OCI-LY3 (cell line): ENCODE measurements around the gene FTHL17.
A peak's percentile ranks its signal among the peaks of the same experiment; 100 is the strongest.

Source experiments
- H2AFZ ChIP-seq: fragments of 200-600, 300-600 bp; shearing (Covaris generic); 2 replicates; pipeline ENCODE4 v1.6.0; 2014; ENCODE audit warnings: antibody characterized with exemption, low read depth, low read length
- H3K27ac ChIP-seq: fragments of 200-600, 300-600 bp; sonication (generic); 2 replicates; pipeline ENCODE4 v1.5.1; 2014; ENCODE audit warnings: mild to moderate bottlenecking, low read length, moderate library complexity, mixed read lengths
- H3K27me3 ChIP-seq: fragments of 200-600, 300-600 bp; sonication (generic); 2 replicates; pipeline ENCODE4 v1.6.1; 2014; ENCODE audit warnings: low read depth, low read length, mixed read lengths
- H3K36me3 ChIP-seq: fragments of 200-600, 300-600 bp; sonication (generic); replicated peaks from 2 replicates; pipeline ENCODE3; 2014; ENCODE audit warnings: low read depth, low read length, mixed read lengths
- H3K4me1 ChIP-seq: fragments of 300-600, 200-600 bp; sonication (generic); 2 replicates; pipeline ENCODE4 v1.6.1; 2014; ENCODE audit warnings: low read length, mixed read lengths
- H3K4me2 ChIP-seq: fragments of 200-600, 300-600 bp; sonication (generic); 2 replicates; pipeline ENCODE4 v1.6.1; 2014; ENCODE audit warnings: low read length, mixed read lengths
- H3K4me3 ChIP-seq: fragments of 300-600, 200-600 bp; sonication (generic); 2 replicates; pipeline ENCODE4 v1.5.1; 2014; ENCODE audit warnings: antibody characterized with exemption, mild to moderate bottlenecking, low read length, moderate library complexity
- H3K79me2 ChIP-seq: fragments of 300-600, 200-600 bp; shearing (Covaris generic); 2 replicates; pipeline ENCODE4 v1.6.1; 2014; ENCODE audit warnings: mild to moderate bottlenecking, low read length, mixed read lengths
- H3K9ac ChIP-seq: fragments of 300-600, 200-600 bp; shearing (Covaris generic); 2 replicates; pipeline ENCODE4 v1.6.0; 2014; ENCODE audit warnings: mild to moderate bottlenecking, low read length, moderate library complexity
- H3K9me3 ChIP-seq: fragments of 200-600, 300-600 bp; shearing (Covaris generic); 2 replicates; pipeline ENCODE4 v1.6.1; 2014; ENCODE audit warnings: low read length, mixed read lengths; ENCODE audit not compliant: insufficient read depth
- H4K20me1 ChIP-seq: fragments of 200-600, 300-600 bp; sonication (generic); 2 replicates; pipeline ENCODE4 v1.6.1; 2016; ENCODE audit warnings: low read length, mixed read lengths; ENCODE audit not compliant: insufficient read depth
- EZH2phosphoT487 ChIP-seq: fragments of 200-600 bp; shearing (Covaris generic); IDR thresholded peaks from 2 replicates; pipeline ENCODE4 v1.6.1; 2018; ENCODE audit warnings: antibody characterized with exemption, mixed run types, low read depth
- TF ChIP-seq, protein P1 (sequence below): fragments of 200-600, 300-600 bp; sonication (generic); IDR thresholded peaks from 2 replicates; pipeline ENCODE4 v1.5.1; 2014; ENCODE audit warnings: antibody characterized with exemption, low read length, low read depth

FTHL17 gene

DNA sequence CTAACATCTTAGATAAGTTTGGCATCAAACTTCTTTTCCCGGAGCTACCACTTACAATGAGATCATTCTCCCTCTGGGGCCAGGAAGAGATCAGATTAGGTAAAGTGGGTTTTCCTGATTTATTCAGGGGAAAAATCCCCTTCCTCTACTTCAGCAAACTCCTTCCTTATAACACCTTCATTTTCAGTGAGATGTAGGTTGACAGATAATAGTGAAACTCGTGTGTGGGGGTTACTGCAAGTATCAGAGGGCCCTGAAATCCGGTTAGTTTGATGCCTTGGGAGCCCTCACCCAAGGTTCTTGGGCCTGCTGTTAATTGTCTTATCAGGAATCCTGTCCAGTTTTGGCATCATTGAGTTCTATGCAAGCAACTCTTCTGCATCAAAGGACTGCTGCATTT lies 10.8 kb downstream of the FTHL17 start:
- Histone ChIP-seq H3K4me2 (peak overlapping the region; percentile 57), H3K9ac (peak overlapping the region; percentile 34; the same call in 1 of the 2 replicates), H2AFZ (no peak overlapping the region), H3K79me2 (no peaks in the 10 kb centered on the region), H3K4me1 (peaks cover 51% of the 10 kb centered on the region), H4K20me1 (no peaks in the 10 kb centered on the region), H3K4me3 (peak overlapping the region; percentile 22; the same call in 1 of the 2 replicates), H3K27ac (peak overlapping the region; percentile 50), H3K9me3 (no peaks in the 10 kb centered on the region), H3K36me3 (no peaks in the 10 kb centered on the region), H3K27me3 (no peaks in the 10 kb centered on the region)
- TF ChIP-seq EZH2phosphoT487: no peak
- TF ChIP-seq, protein P1, sequence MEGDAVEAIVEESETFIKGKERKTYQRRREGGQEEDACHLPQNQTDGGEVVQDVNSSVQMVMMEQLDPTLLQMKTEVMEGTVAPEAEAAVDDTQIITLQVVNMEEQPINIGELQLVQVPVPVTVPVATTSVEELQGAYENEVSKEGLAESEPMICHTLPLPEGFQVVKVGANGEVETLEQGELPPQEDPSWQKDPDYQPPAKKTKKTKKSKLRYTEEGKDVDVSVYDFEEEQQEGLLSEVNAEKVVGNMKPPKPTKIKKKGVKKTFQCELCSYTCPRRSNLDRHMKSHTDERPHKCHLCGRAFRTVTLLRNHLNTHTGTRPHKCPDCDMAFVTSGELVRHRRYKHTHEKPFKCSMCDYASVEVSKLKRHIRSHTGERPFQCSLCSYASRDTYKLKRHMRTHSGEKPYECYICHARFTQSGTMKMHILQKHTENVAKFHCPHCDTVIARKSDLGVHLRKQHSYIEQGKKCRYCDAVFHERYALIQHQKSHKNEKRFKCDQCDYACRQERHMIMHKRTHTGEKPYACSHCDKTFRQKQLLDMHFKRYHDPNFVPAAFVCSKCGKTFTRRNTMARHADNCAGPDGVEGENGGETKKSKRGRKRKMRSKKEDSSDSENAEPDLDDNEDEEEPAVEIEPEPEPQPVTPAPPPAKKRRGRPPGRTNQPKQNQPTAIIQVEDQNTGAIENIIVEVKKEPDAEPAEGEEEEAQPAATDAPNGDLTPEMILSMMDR: no peak

- H3K9ac ChIP-seq: no peak overlapping the region
- H3K9me3 ChIP-seq: no peaks in the 10 kb centered on the region
- no peak for TF ChIP-seq EZH2phosphoT487
- TF ChIP-seq, protein P1: no peak
- H3K27me3 ChIP-seq: no peaks in the 10 kb centered on the region
- no peak overlapping the region for H3K4me3 ChIP-seq
- peak overlapping the region; percentile 50; the same call in 1 of the 2 replicates for H3K27ac ChIP-seq
- H4K20me1 ChIP-seq: no peaks in the 10 kb centered on the region
- H3K36me3 ChIP-seq: no peaks in the 10 kb centered on the region
- no peak overlapping the region for H3K4me2 ChIP-seq
- no peaks in the 10 kb centered on the region for H3K79me2 ChIP-seq
- no peak overlapping the region for H2AFZ ChIP-seq
- peaks cover 51% of the 10 kb centered on the region for H3K4me1 ChIP-seq
These were observed 11.8 kb downstream of the FTHL17 start for GRCh38 chrX:31060016-31060415.

GRCh38 chrX:31058284-31058683 lies 13.6 kb downstream of the FTHL17 start:
- TF ChIP-seq, protein P1: no peak
- no peak for TF ChIP-seq EZH2phosphoT487
- Histone ChIP-seq H3K9ac (no peak overlapping the region), H4K20me1 (no peaks in the 10 kb centered on the region), H3K27ac (no peak overlapping the region), H3K4me3 (no peak overlapping the region), H3K79me2 (no peaks in the 10 kb centered on the region), H2AFZ (no peak overlapping the region), H3K4me2 (no peak overlapping the region), H3K36me3 (no peaks in the 10 kb centered on the region), H3K4me1 (peaks cover 50% of the 10 kb centered on the region), H3K27me3 (no peaks in the 10 kb centered on the region), H3K9me3 (no peaks in the 10 kb centered on the region)

GRCh38 chrX:31057691-31058090 lies 14.2 kb downstream of the FTHL17 start:
- TF ChIP-seq, protein P1: no peak
- no peak for TF ChIP-seq EZH2phosphoT487
- Histone ChIP-seq H3K27me3 (no peaks in the 10 kb centered on the region), H3K4me3 (no peak overlapping the region), H3K4me1 (peaks cover 44% of the 10 kb centered on the region), H3K79me2 (no peaks in the 10 kb centered on the region), H3K9ac (no peak overlapping the region), H2AFZ (no peak overlapping the region; the same call in 1 of the 2 replicates), H3K27ac (peak overlapping the region; percentile 56), H4K20me1 (no peaks in the 10 kb centered on the region), H3K4me2 (no peak overlapping the region), H3K36me3 (no peaks in the 10 kb centered on the region), H3K9me3 (no peaks in the 10 kb centered on the region)
